Islet precursor cell (in vitro differentiated cells): ENCODE data around the gene CSNK1E.
A peak's percentile ranks its signal among the peaks of the same experiment; 100 is the strongest.

Experiments used
- DNase-seq: peaks from one replicate; pipeline ENCODE4 v3.0.0-alpha.2; 2018

CSNK1E gene

DNA sequence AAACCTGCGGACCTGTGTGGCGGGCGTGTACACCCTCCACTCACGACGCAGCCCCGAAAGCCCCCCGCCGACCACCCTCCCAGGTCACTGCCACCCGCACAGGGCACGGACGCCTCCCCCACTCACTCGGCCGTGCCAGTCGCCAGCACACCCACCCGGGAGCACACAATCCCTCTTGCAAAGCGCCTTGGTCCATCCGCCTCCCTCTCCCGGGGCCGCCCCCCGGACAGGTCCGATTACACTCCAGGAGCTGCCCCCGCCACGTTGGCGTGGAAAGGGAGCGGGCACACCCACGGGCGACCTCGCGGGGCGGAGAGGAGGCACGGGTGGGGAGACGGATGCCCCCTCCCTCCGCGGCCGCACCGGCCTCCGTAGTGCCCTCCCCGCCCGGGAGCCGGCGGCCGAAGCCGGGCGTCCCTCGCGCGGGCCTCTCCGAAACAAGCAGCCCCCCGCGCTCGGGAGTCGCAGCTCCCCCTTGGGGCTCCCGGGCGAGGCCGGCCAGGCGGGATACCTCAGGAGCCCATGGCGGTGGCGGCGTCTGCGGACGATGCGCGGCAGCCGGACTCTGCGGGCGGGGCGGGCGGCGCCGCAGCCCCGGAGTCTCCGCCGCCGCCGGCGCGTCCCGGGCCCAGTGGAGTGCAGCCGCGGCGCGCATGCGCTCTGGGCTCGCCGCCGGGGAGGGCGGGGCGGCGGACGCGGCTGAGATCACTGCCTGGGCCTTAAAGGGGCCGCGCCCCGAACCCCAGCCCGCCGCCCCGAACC is 44.7 kb downstream of the CSNK1E start, which contains the start of gene TMEM184B:
TMEM184B (minus strand) TSS at position 638 of the 762 bp plus-strand sequence. CDS start 25,049 bp downstream, outside the sequence.
- peak; percentile 82 for DNase-seq

DNA sequence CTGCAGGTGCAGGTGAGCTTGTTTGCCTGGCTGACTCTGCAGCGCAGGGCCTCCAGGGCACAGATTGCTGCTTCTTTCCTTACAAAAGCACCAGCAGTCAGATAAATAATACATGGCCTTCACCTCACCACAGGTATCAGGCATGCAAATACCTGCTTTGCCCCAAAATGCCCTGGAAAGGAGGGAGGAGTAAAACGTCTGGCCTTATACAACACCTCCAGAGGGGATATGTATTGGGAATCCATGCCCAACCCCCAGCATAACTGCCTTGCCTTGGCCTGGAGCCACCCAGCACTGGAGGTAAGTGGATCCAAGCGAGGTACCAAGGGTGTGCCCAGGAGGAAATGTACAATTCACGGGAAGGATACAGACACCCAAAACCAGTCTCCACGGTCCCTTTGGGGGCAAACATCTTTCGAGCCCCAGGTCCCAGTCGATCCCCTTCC is 45.3 kb downstream of the CSNK1E start:
- DNase-seq = no peak

DNA sequence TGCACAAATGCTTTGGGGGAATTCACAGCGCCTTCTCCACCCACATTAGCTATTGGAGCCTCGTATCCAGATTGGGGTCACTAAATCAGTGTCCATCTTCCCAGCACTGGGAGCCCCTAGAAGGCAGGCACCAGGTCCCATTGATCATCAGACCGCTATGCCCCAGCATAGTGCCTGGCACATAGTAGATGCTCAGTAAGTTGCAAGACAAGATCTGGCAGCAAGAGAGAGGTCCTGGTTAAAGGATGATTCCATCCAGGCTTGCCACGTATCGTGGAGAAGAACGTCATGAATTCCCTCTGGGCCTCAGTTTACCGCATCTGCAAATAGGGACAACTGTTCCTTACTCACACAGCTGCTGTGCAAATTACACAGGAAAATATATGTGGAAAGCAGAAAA is 46.1 kb downstream of the CSNK1E start:
- no peak for DNase-seq

DNA sequence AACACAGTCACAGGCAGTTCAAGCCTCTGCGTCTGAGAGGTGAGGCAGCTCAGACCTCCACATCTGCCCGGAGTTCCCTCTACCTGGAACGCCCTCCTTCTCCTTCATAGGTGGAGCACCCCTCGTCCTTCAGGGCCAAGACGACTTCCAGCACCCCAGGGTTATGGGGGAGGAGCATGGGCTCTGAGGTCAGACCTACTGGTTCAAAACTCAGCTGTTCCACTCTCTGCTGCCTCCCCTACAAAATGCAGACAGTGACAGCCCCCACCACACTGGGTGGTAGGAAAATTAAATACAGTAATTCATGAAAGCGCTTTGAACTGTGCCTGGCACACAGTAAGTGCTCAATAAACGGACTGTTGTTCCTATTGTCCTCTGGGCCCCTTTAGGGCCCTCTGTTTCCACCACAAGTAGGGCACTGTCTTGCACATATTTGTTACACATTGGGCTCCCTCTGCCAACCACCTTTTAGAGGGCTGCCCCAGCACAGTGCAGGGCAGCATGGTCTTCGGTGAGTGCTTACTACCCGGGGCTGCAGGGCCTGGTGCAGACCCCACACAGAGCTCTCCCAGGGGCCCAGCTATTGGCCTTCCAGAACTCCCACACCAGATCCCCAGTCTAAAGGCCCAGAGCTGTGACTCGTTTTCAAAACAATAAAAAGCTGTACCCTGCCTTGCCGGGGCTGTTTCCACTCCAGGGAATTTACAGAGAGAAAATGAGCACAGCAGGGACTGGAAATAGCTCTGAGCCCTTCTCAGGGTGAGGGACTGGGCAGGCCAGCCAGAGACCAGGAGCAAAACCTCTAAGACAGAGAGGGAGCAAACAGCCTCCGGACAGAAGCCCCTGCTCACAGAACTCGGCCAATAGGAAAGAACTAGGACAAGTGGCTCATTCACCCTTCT is 46.9 kb downstream of the CSNK1E start:
- peak; percentile 87 for DNase-seq

DNA sequence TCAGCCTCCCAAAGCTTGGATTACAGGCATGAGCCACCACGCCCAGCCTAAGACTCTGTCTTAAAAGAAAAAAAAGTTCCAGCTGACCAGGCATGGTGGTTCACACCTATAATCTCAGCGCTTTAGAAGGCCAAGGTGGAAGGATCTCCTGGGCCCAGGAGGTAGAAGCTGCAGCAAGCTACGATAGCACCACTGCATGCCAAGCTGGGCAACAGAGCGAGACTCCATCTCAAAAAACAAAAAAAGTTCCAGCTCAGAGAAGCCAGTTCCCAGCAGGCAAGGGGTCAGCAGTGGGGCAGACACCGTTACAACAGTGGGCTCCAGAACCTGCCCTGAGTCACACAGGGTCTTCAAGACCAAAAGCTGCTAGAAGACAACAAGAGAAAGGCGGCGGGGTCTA is 47.8 kb downstream of the CSNK1E start:
- no peak for DNase-seq

DNA sequence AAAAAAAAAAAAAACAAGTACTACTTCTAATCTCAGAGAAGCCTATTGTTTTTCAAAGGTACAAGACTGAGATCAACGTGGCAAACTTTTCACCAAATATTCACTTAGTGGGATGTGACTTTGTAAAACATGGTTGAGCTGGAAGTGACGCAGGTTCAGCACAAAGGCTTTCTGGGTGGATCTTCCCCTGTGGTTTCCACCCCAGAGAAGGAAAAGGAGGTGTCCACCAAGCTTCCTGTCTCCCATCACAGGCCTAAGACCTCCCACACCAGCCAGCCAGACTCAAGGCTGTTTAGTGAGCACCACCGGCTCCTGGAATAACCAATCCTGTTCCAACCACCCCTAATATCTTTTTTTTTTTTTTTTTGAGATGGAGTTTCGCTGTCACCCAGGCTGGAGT is 50.1 kb downstream of the CSNK1E start:
- no peak for DNase-seq

DNA sequence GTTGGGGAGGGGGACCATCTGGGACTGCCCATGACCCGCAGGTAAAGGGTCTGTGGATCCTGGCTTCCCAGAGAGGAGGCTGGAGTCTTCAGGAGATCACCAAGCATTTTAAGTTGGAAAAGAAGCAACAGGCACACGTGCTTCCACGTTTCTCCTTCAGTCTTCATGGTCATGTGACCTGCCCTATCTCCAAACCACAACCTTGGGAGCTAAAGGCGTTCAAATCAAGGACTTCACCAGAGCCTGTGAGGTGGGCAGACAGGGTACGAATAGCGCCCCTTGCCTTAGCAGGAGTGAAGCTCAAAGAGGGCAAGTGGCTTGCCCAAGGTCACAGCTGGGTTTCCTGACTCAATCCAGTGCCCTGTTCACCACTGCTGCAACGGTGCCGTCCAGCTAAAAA is 51.1 kb downstream of the CSNK1E start:
- DNase-seq = no peak

DNA sequence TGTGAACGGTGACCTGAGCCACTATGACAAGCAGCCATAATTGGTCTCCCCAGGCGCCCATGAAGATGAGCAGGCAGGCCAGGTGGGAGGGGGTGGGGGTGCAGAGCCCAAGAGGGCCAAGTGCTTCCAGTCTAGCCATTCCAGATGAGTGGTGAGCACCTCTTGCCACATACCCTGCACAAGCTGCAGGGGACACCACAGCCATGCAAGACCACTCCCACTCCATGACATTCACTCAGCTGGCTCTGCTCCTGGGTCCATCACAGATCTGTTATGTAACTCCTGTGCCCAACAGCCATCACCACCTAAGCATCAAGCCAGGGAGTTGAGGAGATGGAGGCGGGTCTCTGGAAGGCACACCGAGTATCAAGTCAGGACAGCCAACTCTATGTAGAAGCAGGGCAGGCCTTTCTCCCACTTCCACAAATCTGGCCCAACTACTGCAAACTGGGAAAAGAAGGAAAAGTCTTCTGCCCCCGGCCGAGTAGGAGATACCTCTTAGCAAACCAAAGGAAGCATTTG is 52.9 kb downstream of the CSNK1E start:
- DNase-seq = no peak

DNA sequence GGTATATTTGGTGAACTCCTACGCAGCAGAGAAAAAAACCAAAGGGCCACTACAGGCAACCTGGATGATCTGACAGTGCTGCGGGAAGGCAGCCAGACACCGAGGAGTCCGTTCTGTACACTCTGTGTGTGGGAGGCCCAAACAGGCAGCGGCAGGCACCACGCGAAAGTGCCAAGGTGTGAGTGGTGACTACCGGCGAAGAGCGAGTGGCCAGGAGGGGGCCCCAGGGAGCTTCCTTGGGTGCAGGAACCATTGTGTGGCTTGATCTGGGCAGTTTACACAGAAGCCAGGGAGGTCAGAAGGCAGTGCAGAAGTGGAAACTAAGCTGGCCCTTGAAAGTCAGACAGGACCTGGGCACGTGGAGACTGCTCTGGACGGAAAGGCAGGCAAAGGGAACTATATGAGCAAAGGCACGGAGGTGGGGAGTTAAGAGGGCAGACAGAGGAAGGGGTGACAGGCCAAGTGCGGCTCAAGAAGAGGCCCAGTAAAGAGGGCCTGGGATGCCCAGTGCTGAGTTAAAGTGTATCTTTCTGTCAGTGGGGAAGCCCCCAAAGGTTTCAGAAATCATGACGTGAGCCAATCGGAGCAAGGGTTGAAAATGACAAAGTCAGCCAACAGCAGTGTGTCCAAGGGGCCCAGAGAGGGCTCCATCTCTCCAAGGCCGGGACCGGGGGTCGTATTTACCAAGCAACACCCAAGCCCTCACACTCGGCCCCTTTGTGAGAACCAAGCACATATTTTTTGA is 55.0 kb downstream of the CSNK1E start:
- peak; percentile 80 for DNase-seq

DNA sequence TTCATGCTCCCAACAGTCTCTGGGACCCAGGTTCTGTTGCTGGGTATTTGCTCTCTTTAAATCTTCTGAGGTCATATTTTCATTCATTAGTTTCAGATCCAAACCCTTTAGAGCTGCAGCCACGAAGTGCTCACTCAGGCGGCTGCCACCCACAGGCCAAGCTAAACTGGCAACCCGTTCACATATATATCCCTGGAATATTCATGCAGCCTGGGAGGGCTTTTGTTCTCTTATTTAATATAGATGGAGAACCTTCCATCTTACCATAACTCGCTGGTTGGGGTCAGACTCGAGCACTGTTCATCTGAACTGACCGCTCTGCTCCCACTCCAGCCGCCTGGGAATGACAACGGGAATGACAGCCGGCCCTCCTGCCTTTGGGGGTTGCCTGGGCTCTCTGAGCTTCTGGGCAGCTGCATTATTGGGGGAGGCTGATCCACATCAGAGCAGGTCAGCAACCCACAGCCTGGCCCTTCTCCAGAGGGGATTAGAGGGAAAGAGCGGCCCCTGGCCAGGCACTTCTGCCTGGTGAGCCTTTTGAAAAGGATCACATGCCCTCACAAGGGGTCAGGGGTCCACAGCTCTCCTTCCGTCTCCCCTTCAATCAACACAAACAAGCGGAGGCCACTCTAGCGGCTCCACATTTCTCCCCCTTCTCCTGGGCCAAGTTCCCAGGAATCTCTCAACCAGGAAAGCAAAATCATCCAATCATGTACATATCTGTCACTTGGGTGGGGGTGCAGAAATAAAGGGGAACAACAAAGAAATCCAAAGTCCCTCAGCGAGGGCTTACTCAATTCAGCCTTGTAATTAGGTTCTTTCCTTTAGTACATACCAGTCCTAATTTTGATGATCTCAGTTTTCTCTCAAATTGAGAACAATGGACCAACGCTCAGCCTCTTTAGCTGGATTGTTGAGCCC is 56.2 kb downstream of the CSNK1E start:
- no peak for DNase-seq

DNA sequence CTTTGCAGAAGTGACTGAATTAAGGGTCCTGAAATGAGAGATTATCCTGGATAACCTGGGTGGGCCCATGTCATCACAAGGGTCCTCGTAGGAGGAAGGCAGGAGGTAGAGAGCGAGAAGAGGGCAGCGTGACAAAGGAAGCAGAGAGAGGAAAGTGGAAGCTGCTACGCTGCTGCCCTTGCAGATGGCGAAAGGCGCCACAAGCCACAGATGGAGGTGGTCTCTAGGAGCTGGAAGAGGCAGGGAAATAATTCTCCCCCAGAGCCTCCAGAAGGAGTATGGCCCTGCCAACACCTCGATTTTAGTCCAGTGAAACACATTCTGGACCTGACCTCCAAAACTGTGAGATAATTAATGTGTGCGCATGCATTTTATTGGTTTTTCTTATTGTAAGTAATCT is 57.9 kb downstream of the CSNK1E start:
- DNase-seq = no peak

DNA sequence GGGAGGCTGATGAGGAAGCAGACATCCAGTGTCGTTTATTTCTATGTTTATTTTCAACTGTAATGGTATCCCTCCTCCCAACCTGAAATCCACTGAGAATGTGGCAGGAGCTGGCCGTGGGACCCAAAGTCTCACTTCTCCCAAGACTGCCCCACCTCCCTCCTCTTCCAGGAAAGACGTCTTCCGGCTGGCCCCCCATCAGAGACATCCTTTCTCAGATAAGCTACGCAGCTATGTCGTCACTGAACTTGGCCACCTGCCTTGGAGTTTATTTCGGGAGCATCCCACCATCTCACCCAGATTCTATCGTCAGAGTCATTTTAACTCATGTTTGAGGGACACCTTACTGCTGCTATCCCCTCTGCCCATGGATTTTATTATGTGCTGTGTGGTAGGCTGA is 58.3 kb downstream of the CSNK1E start:
- no peak for DNase-seq

DNA sequence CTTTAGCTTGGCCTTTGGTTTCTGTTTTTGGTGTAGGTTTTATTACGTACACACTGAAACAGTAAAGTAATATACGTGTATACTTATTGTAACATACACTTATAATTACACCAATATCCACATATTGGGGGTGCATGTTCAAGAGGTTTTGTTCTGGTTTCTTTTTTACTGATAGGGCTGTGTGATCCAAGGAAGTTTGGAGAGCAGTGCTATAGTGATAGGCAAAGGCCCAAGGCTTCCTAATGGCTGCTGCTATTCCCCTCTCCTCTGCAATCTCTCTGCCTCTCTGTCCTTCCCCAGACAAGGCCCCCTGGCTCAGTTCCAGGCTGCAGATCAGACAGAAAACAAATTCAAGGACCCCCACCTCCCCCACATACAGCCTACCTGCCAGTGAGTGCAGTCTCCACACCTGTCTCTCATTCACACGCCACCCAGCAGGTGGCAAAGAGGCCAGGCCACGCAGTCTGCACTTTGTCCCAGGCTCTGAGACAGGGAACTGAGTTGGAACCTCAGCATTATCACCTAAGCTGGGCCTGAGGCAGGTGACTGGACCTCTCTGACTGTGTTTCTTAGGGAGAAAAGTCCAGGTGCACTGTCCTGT is 59.5 kb downstream of the CSNK1E start:
- DNase-seq = no peak

DNA sequence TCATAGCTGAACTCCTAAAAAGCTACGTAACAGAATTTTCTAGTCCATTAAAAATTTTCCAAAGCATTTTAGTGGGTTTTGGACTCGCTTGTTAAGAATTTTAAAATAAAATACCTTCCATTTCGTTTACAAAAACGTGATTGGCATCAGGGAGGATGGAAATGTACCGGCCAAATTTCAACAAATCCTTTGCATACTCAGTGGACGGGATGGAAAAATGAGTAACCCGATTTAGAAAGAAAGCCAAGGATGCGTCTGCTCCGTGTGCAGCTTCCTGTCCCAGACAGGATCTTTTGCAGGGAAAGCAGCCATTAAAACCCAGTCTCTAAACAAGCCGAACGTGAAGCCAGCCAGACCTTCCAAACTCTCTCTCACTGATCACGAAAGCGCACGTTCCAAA is 60.1 kb downstream of the CSNK1E start:
- no peak for DNase-seq

DNA sequence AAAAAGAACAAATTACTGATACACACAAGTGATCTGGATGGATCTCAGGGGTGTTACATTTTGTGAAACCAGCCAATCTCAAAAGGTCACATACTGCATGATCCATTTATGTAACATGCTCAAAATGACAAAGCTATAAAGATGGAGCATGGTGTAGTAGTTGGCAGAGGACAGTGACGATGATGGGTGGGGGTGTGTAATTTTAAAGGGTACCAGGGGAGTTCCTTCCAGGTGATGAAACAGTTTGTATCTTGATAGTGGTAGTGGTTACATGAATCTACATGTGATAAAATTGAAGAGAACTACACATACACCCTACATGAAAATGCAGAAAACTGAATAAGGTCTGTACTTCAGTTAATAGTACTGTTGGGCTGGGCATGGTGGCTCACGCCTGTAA is 61.5 kb downstream of the CSNK1E start:
- DNase-seq = no peak

DNA sequence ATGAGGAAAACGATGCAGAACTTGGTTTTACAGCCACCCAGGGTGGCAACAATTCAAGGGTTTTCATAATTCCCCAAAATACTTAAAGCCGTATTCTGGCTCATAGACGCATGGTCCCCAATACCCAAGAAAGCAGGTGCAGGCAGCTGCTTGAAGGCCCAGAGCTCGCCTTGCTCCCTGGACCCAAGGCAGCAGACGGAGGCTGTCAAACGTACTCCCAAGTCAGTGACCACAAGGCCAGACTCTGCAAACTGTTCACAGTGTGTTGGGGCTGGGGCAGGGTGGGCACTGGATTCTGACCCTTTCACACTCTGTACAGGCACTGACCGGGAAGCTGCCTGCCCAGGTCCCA is 65.9 kb downstream of the CSNK1E start:
- DNase-seq = no peak

DNA sequence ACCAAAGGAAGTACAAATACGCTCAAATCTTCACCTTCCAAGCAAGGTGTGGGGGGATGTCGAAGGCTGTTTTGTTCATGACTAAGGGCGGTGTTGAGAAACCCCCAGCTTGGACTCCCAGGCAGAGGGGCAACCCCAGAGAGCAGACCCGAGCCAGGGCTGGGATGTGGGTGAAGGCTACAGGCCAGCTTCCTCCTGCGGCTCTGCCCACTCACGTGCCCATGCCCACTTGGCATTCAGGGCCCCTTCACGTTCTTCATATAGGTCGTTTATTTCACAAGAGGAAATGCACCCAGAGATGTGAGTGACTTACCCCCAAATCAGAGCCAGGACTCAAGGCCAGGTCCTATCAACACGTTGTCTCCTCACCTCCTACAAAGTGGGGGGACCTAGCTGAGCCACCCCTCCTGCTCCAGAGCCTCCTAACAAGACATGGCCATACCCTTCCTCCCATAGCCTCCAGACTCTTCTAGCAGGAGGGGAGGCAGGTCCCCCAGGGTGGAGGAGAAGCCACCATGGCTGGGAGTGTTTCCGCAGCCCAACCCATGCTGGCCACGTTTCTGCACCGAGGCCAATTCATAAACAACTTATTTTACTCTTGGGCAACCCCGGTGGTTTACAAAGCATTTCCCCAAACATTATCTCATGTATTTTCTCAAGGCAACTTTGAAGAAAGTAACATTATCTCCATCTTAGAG is 66.4 kb downstream of the CSNK1E start:
- DNase-seq = no peak

DNA sequence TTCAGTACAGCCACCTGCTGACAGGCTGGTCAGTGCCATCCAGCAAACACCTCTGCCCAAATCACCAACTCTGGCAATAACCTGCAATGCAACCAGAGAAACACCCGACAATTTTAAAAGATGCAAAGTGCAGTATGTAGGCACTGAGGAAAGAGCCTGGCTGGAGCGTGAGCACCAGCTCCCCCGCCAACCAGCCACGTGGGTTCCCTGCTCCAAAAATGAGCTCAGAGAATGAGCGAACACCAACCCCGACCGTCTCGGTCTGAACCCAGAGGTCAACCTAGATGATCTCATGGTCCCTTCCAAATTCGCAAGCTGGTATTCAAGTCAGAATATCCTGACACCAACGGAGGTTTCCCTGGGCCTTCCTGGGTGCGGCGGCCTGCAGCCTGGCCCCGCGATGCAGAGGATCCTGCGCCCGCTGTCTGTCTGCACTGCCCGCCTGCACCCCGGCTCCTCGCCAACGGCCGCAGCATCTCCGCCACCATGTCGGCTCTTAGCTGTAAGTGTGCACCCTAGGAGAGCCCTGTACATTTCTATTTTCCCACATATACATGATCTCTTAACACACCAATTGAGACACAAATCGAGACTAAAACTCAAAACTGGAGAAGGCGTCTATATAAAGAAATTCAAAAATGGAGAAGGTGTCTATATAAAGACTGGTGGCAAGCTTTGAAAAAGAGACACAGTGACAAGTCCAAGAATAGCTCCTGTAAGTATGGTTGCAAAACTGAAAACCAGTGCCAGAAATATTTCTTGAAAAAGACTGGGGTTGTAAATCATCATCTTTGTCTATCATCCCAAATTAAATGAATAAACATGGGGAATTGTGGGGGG is 67.2 kb downstream of the CSNK1E start:
- no peak for DNase-seq

DNA sequence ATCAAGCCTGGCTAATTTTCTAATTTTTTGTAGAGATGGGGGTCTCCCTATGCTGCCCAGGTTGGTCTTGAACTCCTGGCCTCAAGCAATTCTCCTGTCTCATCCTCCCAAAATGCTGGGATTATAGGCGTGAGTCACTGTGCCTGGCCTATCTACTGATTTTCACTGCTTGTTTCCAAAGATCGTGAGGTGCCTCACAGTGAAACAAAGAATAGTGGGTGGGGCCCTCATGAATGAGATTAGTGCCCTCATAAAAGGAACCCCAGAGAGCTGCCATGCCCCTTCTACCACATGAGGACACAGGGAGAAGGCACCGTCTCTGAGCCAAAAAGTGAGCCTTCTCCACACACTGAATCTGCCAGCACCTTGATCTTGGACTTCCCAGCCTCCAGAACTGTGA is 67.9 kb downstream of the CSNK1E start:
- DNase-seq = no peak

DNA sequence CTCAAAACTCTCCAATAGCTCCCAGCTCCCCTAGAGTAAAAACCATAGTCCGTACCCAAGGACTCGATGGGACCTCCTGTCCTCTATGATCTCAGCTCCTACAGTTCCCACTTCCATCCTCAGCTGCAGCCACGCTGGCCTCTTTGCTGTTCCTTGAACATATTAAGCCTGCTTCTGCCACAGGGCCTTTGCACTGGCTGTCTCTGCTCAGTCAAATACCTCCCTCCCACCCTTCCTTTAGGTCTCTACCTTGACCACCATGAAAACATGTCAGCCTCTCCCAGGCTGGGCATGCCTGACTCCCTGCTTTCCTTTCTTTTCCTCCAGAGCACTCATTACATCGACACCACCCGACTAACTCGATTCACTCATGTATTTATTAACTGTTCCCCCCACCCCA is 69.0 kb downstream of the CSNK1E start:
- DNase-seq = no peak
